ENCODE data around the gene CCDC6.

DNA sequence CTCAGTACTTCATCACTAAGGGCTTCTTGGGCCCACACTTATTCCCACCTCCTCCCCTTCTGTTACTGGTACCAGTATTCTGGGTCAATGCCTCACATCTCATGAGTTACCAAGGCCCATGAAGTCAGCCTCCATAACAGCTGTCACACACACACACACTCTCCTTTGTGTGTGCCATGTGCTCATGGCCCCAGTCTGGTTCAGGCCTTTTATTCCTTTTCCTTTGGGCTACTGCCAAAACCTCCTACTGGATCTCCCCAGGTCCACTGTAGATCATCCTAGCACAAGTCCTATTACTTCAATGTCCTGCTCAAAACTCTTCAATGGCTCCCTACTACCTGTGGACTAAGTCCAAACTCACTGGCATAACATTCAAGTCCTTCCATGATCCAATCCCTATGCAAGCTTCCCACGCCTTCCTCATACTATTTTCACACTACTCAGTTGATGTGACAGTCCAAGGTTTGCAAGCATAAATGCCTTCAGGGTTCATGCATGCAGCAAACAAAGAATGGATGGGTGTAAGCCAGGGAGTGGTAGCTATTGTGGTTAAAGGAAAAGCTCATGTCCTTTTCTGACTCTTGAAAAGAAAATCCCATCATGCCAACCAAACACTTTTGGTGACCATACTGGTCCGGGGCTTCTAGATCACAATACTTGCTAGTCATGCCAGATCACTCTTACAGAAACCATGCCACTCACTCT lies 68.1 kb downstream of the CCDC6 start:
- TF ChIP-seq EHF (CRISPR knock-in tag; IDR thresholded peaks at IDR 0.05) (no peak), FOSL2 (IDR thresholded peaks at IDR 0.05) (no peak), FOSL2 (CRISPR knock-in tag; IDR thresholded peaks at IDR 0.05) (no peak), CTCF (IDR thresholded peaks at IDR 0.05) (no peak), RCOR1 (IDR thresholded peaks at IDR 0.05; ENCODE audit: low read depth, low read length) (no peak), MYC (IDR thresholded peaks at IDR 0.05; ENCODE audit: borderline replicate concordance, low read length) (no peak), BHLHE40 (IDR thresholded peaks at IDR 0.05; ENCODE audit: low read depth, low read length) (no peak), SMC3 (IDR thresholded peaks at IDR 0.05) (no peak), BCL3 (IDR thresholded peaks at IDR 0.05) (no peak), ZFP36 (IDR thresholded peaks at IDR 0.05; ENCODE audit: borderline replicate concordance, partially characterized antibody) (no peak)
- TF ChIP-seq, protein P1, sequence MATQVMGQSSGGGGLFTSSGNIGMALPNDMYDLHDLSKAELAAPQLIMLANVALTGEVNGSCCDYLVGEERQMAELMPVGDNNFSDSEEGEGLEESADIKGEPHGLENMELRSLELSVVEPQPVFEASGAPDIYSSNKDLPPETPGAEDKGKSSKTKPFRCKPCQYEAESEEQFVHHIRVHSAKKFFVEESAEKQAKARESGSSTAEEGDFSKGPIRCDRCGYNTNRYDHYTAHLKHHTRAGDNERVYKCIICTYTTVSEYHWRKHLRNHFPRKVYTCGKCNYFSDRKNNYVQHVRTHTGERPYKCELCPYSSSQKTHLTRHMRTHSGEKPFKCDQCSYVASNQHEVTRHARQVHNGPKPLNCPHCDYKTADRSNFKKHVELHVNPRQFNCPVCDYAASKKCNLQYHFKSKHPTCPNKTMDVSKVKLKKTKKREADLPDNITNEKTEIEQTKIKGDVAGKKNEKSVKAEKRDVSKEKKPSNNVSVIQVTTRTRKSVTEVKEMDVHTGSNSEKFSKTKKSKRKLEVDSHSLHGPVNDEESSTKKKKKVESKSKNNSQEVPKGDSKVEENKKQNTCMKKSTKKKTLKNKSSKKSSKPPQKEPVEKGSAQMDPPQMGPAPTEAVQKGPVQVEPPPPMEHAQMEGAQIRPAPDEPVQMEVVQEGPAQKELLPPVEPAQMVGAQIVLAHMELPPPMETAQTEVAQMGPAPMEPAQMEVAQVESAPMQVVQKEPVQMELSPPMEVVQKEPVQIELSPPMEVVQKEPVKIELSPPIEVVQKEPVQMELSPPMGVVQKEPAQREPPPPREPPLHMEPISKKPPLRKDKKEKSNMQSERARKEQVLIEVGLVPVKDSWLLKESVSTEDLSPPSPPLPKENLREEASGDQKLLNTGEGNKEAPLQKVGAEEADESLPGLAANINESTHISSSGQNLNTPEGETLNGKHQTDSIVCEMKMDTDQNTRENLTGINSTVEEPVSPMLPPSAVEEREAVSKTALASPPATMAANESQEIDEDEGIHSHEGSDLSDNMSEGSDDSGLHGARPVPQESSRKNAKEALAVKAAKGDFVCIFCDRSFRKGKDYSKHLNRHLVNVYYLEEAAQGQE (IDR thresholded peaks at IDR 0.05) = no peak

Measured in A549 (cell line).